Neural progenitor cell (in vitro differentiated cells): ENCODE measurements around the gene DNAH3. TPM values are rescaled to one million over a fixed set of nuclear protein-coding genes. Genes with fewer than 3 reads are reported as not detected.
A peak's percentile ranks its signal among the peaks of the same experiment; 100 is the strongest.

Experiments used
- DNase-seq: peaks from one replicate; pipeline ENCODE4 v3.0.0-alpha.2; 2016; ENCODE audit warnings: low spot score
- H2AFZ ChIP-seq: fragments of 200-600 bp; sonication (generic); replicated peaks from 2 replicates; pipeline ENCODE4 v1.6.1; 2016; ENCODE audit warnings: antibody characterized with exemption
- H3F3A ChIP-seq: fragments of 200-600 bp; sonication (generic); 2 replicates; pipeline ENCODE4 v1.6.1; 2016; ENCODE audit warnings: antibody characterized with exemption, low read depth
- H3K27ac ChIP-seq: fragments of 200-600 bp; sonication (generic); 2 replicates; pipeline ENCODE4 v1.5.1; 2016; ENCODE audit warnings: mild to moderate bottlenecking
- H3K27me3 ChIP-seq: fragments of 200-600 bp; sonication (generic); 2 replicates; pipeline ENCODE4 v1.6.1; 2016; ENCODE audit warnings: mild to moderate bottlenecking, moderate library complexity
- H3K36me3 ChIP-seq: fragments of 200-600 bp; sonication (generic); 2 replicates; pipeline ENCODE4 v1.5.1; 2016
- H3K4me1 ChIP-seq: fragments of 200-600 bp; sonication (generic); 2 replicates; pipeline ENCODE4 v1.6.1; 2016; ENCODE audit warnings: mixed run types
- H3K4me2 ChIP-seq: fragments of 200-600 bp; sonication (generic); 2 replicates; pipeline ENCODE4 v1.6.1; 2016
- H3K4me3 ChIP-seq: fragments of 200-600 bp; sonication (generic); 2 replicates; pipeline ENCODE4 v1.5.1; 2016
- H3K79me2 ChIP-seq: fragments of 200-600 bp; sonication (generic); 2 replicates; pipeline ENCODE4 v1.6.1; 2016; ENCODE audit warnings: low read depth
- H3K9ac ChIP-seq: fragments of 200-600 bp; sonication (generic); 2 replicates; pipeline ENCODE4 v1.6.1; 2016
- H3K9me3 ChIP-seq: fragments of 200-600 bp; sonication (generic); 2 replicates; pipeline ENCODE4 v1.5.1; 2016; ENCODE audit warnings: low read depth
- H4K20me1 ChIP-seq: fragments of 200-600 bp; sonication (generic); 2 replicates; pipeline ENCODE4 v1.6.1; 2016; ENCODE audit warnings: low read depth
- H3K27ac Mint-ChIP-seq: 3 replicates; pipeline ENCODE4 v1.8.0; 2021; ENCODE audit warnings: mixed read lengths
- H3K27me3 Mint-ChIP-seq: 2 replicates; pipeline ENCODE4 v1.8.0; 2022; ENCODE audit warnings: low read depth, mild to moderate bottlenecking, inconsistent platforms, moderate library complexity, mixed read lengths; ENCODE audit not compliant: insufficient read depth
- H3K36me3 Mint-ChIP-seq: 3 replicates; pipeline ENCODE4 v1.8.0; 2021; ENCODE audit warnings: mixed read lengths
- H3K4me1 Mint-ChIP-seq: 3 replicates; pipeline ENCODE4 v1.8.0; 2021; ENCODE audit warnings: mixed read lengths
- H3K4me3 Mint-ChIP-seq: 3 replicates; pipeline ENCODE4 v1.8.0; 2021; ENCODE audit warnings: mild to moderate bottlenecking, moderate library complexity, mixed read lengths
- H3K9me3 Mint-ChIP-seq: 3 replicates; pipeline ENCODE4 v1.8.0; 2020; ENCODE audit warnings: mixed read lengths
- CTCF ChIP-seq: fragments of 200-600 bp; sonication (generic); IDR thresholded peaks from 2 replicates; pipeline ENCODE4 v1.5.1; 2017; ENCODE audit warnings: antibody characterized with exemption, mild to moderate bottlenecking
- EZH2 ChIP-seq: fragments of 200-600 bp; sonication (generic); IDR thresholded peaks from 2 replicates; pipeline ENCODE4 v1.6.1; 2017; ENCODE audit warnings: antibody characterized with exemption, mild to moderate bottlenecking, moderate library complexity
- EZH2phosphoT487 ChIP-seq: fragments of 200-600 bp; sonication (generic); IDR thresholded peaks from 2 replicates; pipeline ENCODE4 v1.6.1; 2017; ENCODE audit warnings: antibody characterized with exemption
- total RNA-seq: library from RNA; depleted of rRNA; stranded (reverse); fragments of >200 nt; gene quantifications from 2 replicates; pipeline ENCODE4 v1.2.3, GENCODE V29; 2015; ENCODE audit warnings: low replicate concordance

Gene DNAH3
- total RNA-seq, 1 donor from 2014 or later = 0.92 TPM

DNA sequence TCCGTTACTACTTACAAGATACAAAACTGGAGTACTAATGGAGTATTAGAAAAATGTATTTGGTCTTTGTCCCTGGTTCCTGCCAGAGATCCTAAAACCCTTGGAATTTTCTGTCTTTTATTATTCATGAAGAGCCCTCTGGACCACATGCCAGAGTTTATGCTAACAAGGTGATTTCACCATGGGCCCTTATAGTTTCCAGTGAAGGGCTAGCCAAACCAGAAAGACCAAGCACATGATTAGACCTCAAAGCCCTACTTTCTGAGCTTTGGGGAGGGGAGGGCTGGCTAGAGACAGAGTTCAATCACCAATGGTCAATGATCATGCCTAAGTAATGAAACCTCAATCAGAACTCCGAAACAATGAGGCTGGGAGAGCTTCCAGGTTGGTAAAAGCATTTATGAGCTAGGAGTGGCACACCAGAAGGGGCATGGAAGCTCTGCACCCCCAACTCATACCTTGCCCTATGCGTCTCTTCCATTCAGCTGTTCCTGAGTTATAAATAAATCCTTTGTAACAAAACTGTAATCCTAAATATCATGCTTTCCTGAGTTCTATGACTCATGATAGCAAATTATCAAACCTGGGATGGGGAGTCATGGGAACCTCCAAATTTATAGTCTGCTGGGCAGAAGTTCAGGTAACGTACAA lies 260.9 kb downstream of the DNAH3 start:
- Histone ChIP-seq H3K27ac (no peak overlapping the region), H3F3A (no peaks in the 10 kb centered on the region), H3K9me3 (no peaks in the 10 kb centered on the region), H4K20me1 (peaks cover 19% of the 10 kb centered on the region), H3K4me3 (no peak overlapping the region), H3K79me2 (peaks cover 99% of the 10 kb centered on the region), H3K4me1 (peaks cover 9% of the 10 kb centered on the region), H3K4me2 (no peak overlapping the region), H2AFZ (no peak overlapping the region), H3K27me3 (no peaks in the 10 kb centered on the region), H3K9ac (no peak overlapping the region), H3K36me3 (no peaks in the 10 kb centered on the region)
- TF ChIP-seq EZH2phosphoT487 (no peak), EZH2 (no peak), CTCF (no peak)
- H3K9me3 Mint-ChIP-seq = no peaks in the 10 kb centered on the region
- H3K27ac Mint-ChIP-seq = peak overlapping the region; percentile 31
- DNase-seq = no peak
- peaks cover 2% of the 10 kb centered on the region for H3K4me1 Mint-ChIP-seq
- no peak overlapping the region for H3K4me3 Mint-ChIP-seq
- H3K36me3 Mint-ChIP-seq = peaks cover 9% of the 10 kb centered on the region
- no peaks in the 10 kb centered on the region for H3K27me3 Mint-ChIP-seq

DNA sequence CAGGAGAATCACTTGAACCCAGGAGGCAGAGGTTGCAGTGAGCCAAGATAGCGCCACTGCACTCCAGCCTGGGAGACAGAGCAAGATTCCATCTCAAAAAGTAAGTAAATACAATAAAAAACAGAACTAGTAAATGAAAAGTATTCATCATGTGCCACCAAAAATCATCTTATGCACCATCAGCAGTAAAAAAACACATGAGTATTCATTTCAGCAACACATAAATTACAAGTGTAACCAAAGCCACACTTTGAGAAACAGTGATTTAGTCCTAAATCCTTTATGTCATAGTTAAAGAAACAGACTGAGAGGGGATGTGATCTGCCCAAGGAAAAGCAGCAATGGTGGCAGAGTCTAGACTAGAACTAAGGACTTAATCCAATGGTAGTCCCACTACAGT lies 263.4 kb downstream of the DNAH3 start:
- Mint-ChIP-seq H3K27ac (no peak overlapping the region), H3K4me3 (no peak overlapping the region), H3K4me1 (peaks cover 2% of the 10 kb centered on the region), H3K27me3 (no peaks in the 10 kb centered on the region), H3K36me3 (peaks cover 15% of the 10 kb centered on the region), H3K9me3 (no peaks in the 10 kb centered on the region)
- H3K27me3 ChIP-seq = no peaks in the 10 kb centered on the region
- peaks cover 18% of the 10 kb centered on the region for H4K20me1 ChIP-seq
- H3F3A ChIP-seq = no peaks in the 10 kb centered on the region
- TF ChIP-seq EZH2 = no peak
- no peak for TF ChIP-seq CTCF
- no peak for TF ChIP-seq EZH2phosphoT487
- no peak overlapping the region for H2AFZ ChIP-seq
- no peaks in the 10 kb centered on the region for H3K9me3 ChIP-seq
- no peak overlapping the region for H3K9ac ChIP-seq
- H3K4me1 ChIP-seq = peaks cover 9% of the 10 kb centered on the region
- H3K4me3 ChIP-seq = no peak overlapping the region
- DNase-seq = no peak
- H3K27ac ChIP-seq = no peak overlapping the region
- no peak overlapping the region for H3K4me2 ChIP-seq
- H3K79me2 ChIP-seq = peaks cover 90% of the 10 kb centered on the region
- no peaks in the 10 kb centered on the region for H3K36me3 ChIP-seq

GRCh38 chr16:20886320-20886719 lies 264.3 kb downstream of the DNAH3 start:
- Histone ChIP-seq H3K4me3 (no peak overlapping the region), H3K27ac (no peak overlapping the region), H3K4me1 (peaks cover 9% of the 10 kb centered on the region), H3F3A (no peaks in the 10 kb centered on the region), H4K20me1 (peaks cover 12% of the 10 kb centered on the region), H3K79me2 (peaks cover 86% of the 10 kb centered on the region), H3K36me3 (no peaks in the 10 kb centered on the region), H2AFZ (no peak overlapping the region), H3K9me3 (no peaks in the 10 kb centered on the region), H3K9ac (no peak overlapping the region), H3K27me3 (no peaks in the 10 kb centered on the region), H3K4me2 (no peak overlapping the region)
- DNase-seq = no peak
- peaks cover 10% of the 10 kb centered on the region for H3K36me3 Mint-ChIP-seq
- H3K9me3 Mint-ChIP-seq = no peaks in the 10 kb centered on the region
- H3K27me3 Mint-ChIP-seq = no peaks in the 10 kb centered on the region
- no peak overlapping the region for H3K4me3 Mint-ChIP-seq
- peaks cover 2% of the 10 kb centered on the region for H3K4me1 Mint-ChIP-seq
- H3K27ac Mint-ChIP-seq = no peak overlapping the region
- no peak for TF ChIP-seq EZH2
- TF ChIP-seq CTCF = no peak
- no peak for TF ChIP-seq EZH2phosphoT487
